Measurements from ENCODE around the gene PTPRN2.

GRCh38 chr7:158190756-158191155, 396.9 kb downstream of the PTPRN2 start:
- TF ChIP-seq POLR2AphosphoS2 (IDR thresholded peaks at IDR 0.05; ENCODE audit: low read length) (no peak), ZBTB2 (IDR thresholded peaks at IDR 0.05) (no peak), MTA3 (IDR thresholded peaks at IDR 0.05; ENCODE audit: borderline replicate concordance) (no peak), ERF (CRISPR knock-in tag; IDR thresholded peaks at IDR 0.05) (no peak), CTCF (IDR thresholded peaks at IDR 0.05 in 2 of 3, conservative IDR thresholded peaks at IDR 0.05 in 1 of 3; ENCODE audit: insufficient read depth in 2 of 3, low read depth in 1 of 3, low read length in 3 of 3) (no peak), PHF20 (IDR thresholded peaks at IDR 0.05; ENCODE audit: partially characterized antibody) (no peak), PCBP1 (IDR thresholded peaks at IDR 0.05; ENCODE audit: low read depth, low read length, poor library complexity, severe bottlenecking) (no peak), MAX (CRISPR knock-in tag; IDR thresholded peaks at IDR 0.05) (no peak), POLR2A (conservative IDR thresholded peaks at IDR 0.05) (no peak), CREB5 (CRISPR knock-in tag; IDR thresholded peaks at IDR 0.05) (no peak), ZNF274 (IDR thresholded peaks at IDR 0.05; ENCODE audit: borderline replicate concordance, low read depth, low read length) (no peak)
- TF ChIP-seq, protein P1, sequence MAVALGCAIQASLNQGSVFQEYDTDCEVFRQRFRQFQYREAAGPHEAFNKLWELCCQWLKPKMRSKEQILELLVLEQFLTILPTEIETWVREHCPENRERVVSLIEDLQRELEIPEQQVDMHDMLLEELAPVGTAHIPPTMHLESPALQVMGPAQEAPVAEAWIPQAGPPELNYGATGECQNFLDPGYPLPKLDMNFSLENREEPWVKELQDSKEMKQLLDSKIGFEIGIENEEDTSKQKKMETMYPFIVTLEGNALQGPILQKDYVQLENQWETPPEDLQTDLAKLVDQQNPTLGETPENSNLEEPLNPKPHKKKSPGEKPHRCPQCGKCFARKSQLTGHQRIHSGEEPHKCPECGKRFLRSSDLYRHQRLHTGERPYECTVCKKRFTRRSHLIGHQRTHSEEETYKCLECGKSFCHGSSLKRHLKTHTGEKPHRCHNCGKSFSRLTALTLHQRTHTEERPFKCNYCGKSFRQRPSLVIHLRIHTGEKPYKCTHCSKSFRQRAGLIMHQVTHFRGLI (CRISPR knock-in tag; IDR thresholded peaks at IDR 0.05): no peak
- TF ChIP-seq, protein P2, sequence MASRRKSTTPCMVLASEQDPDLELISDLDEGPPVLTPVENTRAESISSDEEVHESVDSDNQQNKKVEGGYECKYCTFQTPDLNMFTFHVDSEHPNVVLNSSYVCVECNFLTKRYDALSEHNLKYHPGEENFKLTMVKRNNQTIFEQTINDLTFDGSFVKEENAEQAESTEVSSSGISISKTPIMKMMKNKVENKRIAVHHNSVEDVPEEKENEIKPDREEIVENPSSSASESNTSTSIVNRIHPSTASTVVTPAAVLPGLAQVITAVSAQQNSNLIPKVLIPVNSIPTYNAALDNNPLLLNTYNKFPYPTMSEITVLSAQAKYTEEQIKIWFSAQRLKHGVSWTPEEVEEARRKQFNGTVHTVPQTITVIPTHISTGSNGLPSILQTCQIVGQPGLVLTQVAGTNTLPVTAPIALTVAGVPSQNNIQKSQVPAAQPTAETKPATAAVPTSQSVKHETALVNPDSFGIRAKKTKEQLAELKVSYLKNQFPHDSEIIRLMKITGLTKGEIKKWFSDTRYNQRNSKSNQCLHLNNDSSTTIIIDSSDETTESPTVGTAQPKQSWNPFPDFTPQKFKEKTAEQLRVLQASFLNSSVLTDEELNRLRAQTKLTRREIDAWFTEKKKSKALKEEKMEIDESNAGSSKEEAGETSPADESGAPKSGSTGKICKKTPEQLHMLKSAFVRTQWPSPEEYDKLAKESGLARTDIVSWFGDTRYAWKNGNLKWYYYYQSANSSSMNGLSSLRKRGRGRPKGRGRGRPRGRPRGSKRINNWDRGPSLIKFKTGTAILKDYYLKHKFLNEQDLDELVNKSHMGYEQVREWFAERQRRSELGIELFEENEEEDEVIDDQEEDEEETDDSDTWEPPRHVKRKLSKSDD (conservative IDR thresholded peaks at IDR 0.05; ENCODE audit: low read length): no peak
